GM12878 (cell line): ENCODE measurements around the gene ADM2. TPM values are rescaled to one million over a fixed set of nuclear protein-coding genes. Genes with fewer than 3 reads are reported as not detected.

Experiments
- ATF3 ChIP-seq: IDR thresholded peaks from 2 replicates; pipeline ENCODE4 v1.6.1; 2011; ENCODE audit warnings: low read depth, mild to moderate bottlenecking, low read length, moderate library complexity, borderline replicate concordance; ENCODE audit errors: extremely low read depth
- CHD1 ChIP-seq: IDR thresholded peaks from 2 replicates; pipeline ENCODE4 v1.6.1; 2012; ENCODE audit warnings: low read depth, low read length, improper control_type of control experiment
- E4F1 ChIP-seq: fragments of 450-650 bp; IDR thresholded peaks from 2 replicates; pipeline ENCODE4 v1.6.1; 2018; ENCODE audit warnings: borderline replicate concordance, mild to moderate bottlenecking; ENCODE audit not compliant: partially characterized antibody
- EGR1 ChIP-seq, 2 experiments: IDR thresholded peaks; 1 replicate in 1 of 2; 2 replicates in 1 of 2; pipeline ENCODE4 v1.6.1; 2011 to 2012; ENCODE audit warnings: low read depth in 2 of 2, low read length in 2 of 2, borderline replicate concordance in 1 of 2, mild to moderate bottlenecking in 1 of 2, moderate library complexity in 1 of 2
- GATAD2B ChIP-seq: fragments of 450-650 bp; conservative IDR thresholded peaks from 2 replicates; pipeline ENCODE4 v1.6.1; 2017; ENCODE audit warnings: low read depth, mild to moderate bottlenecking, moderate library complexity
- MTA2 ChIP-seq: fragments of 450-650 bp; IDR thresholded peaks from 2 replicates; pipeline ENCODE4 v1.6.1; 2016; ENCODE audit warnings: low read depth, mild to moderate bottlenecking, moderate library complexity
- PAX5 ChIP-seq: IDR thresholded peaks from 2 replicates; pipeline ENCODE4 v1.6.1; 2011; ENCODE audit warnings: low read depth, low read length, borderline replicate concordance
- PBX3 ChIP-seq: IDR thresholded peaks from 2 replicates; pipeline ENCODE4 v1.6.1; 2011; ENCODE audit warnings: mild to moderate bottlenecking, low read depth, low read length, moderate library complexity; ENCODE audit not compliant: insufficient replicate concordance
- PKNOX1 ChIP-seq: fragments of 450-650 bp; IDR thresholded peaks from 2 replicates; pipeline ENCODE4 v1.6.1; 2016; ENCODE audit warnings: mild to moderate bottlenecking
- POLR2A ChIP-seq: IDR thresholded peaks from 2 replicates; pipeline ENCODE4 v1.6.1; 2011; ENCODE audit warnings: low read depth, mild to moderate bottlenecking, low read length
- POU2F2 ChIP-seq: IDR thresholded peaks from 3 replicates; pipeline ENCODE4 v1.6.1; 2011; ENCODE audit warnings: low read depth, mild to moderate bottlenecking, low read length, borderline replicate concordance
- RAD21 ChIP-seq: IDR thresholded peaks from 2 replicates; pipeline ENCODE4 v1.6.1; 2011; ENCODE audit warnings: mild to moderate bottlenecking, low read depth, low read length, moderate library complexity; ENCODE audit not compliant: insufficient read depth
- RB1 ChIP-seq: fragments of 450-650 bp; formaldehyde crosslinking; IDR thresholded peaks from 2 replicates; pipeline ENCODE4 v1.6.1; 2017; ENCODE audit warnings: mild to moderate bottlenecking, borderline replicate concordance
- RUNX3 ChIP-seq: IDR thresholded peaks from 2 replicates; pipeline ENCODE4 v1.6.1; 2012; ENCODE audit warnings: low read length, inconsistent platforms
- TCF12 ChIP-seq: IDR thresholded peaks from 2 replicates; pipeline ENCODE4 v1.6.1; 2011; ENCODE audit warnings: low read depth, mild to moderate bottlenecking, low read length
- USF2 ChIP-seq: IDR thresholded peaks from 2 replicates; pipeline ENCODE4 v1.6.1; 2011; ENCODE audit warnings: low read depth, low read length, improper control_type of control experiment, borderline replicate concordance
- ZBTB4 ChIP-seq: fragments of 450-650 bp; formaldehyde crosslinking; IDR thresholded peaks from 2 replicates; pipeline ENCODE4 v1.4.0; 2022; ENCODE audit warnings: mild to moderate bottlenecking, moderate library complexity
- ZNF274 ChIP-seq: IDR thresholded peaks from one replicate; pipeline ENCODE4 v1.8.0; 2011; ENCODE audit not compliant: insufficient read length, insufficient read depth
- ZZZ3 ChIP-seq: IDR thresholded peaks from 2 replicates; pipeline ENCODE4 v1.6.1; 2011; ENCODE audit warnings: low read depth; ENCODE audit not compliant: control insufficient read depth, insufficient read length
- polyA plus RNA-seq, 11 experiments: library from polyadenylated mRNA; depleted of rRNA in 4 of 11; unstranded in 6 of 11; stranded (reverse) in 5 of 11; fragments of >200 nt; fragmentation: Nextera tagmentation in 4 of 11; fragmentation: Illumina TruSeq in 1 of 11; extraction: Ambion mirVana in 4 of 11; extraction: Trizol in 1 of 11; gene quantifications; 1 replicate in 1 of 11; 2 replicates in 10 of 11; pipeline versions ENCODE4 v1.2.1 to v1.2.3, GENCODE V29; 2011 to 2016; ENCODE audit warnings: inconsistent platforms in 2 of 11, missing spikeins in 2 of 11, low read depth in 1 of 11
- total RNA-seq, 4 experiments: library from RNA; depleted of rRNA in 3 of 4; stranded (reverse); fragments of >200 nt in 3 of 4; fragmentation: Illumina TruSeq in 1 of 4; extraction: Trizol in 1 of 4; gene quantifications; 2 replicates each; pipeline versions ENCODE4 v1.2.1 to v1.2.3, GENCODE V29; 2013 to 2021

The ADM2 gene
- total and polyA plus RNA-seq, 10 of the 15 experiments (the other 5 are each of a cell fraction or from before 2014, with no cell fraction given) = 0.02 to 0.33 (median 0.12) TPM; not detected in 2

- TF ChIP-seq RB1 (peak; percentile 100), EGR1 (IDR thresholded peaks at IDR 0.05; ENCODE audit: borderline replicate concordance in 1 of 2, low read depth in 2 of 2, low read length in 2 of 2) (peak; percentile 30 to 93), PAX5 (peak; percentile 34; the same call in 1 of the 2 replicates), RUNX3 (peak; percentile 78), E4F1 (no peak), POU2F2 (peak; percentile 63; the same call in 2 of the 3 replicates), PKNOX1 (peak; percentile 88), GATAD2B (peak; percentile 39; the same call in 1 of the 2 replicates), CHD1 (no peak), ZBTB4 (CRISPR knock-in tag) (no peak), TCF12 (no peak), PBX3 (peak; percentile 84), POLR2A (peak; percentile 98), ATF3 (peak; percentile 67; the same call in 1 of the 2 replicates), ZNF274 (no peak), ZZZ3 (no peak), MTA2 (no peak), USF2 (no peak), RAD21 (peak; percentile 16; the same call in 1 of the 2 replicates)
These were observed 26.9 kb downstream of the ADM2 start, which contains the start of gene NCAPH2 (continued) for GRCh38 chr22:50507991-50508884.
